NCI-H2107 (cell line): ENCODE measurements around the gene DTNA.

Experiments used
- DNase-seq: peaks from one replicate; lab custom pipeline; 2025; lab: John Stamatoyannopoulos, UW

DTNA gene

GRCh38 chr18:34807106-34807796 is 97.2 kb downstream of the DTNA start:
- DNase-seq, result no peak

GRCh38 chr18:34808389-34808788 is 98.3 kb downstream of the DTNA start:
- DNase-seq, result no peak

GRCh38 chr18:34809451-34810072 is 99.5 kb downstream of the DTNA start:
- DNase-seq, result no peak

- DNase-seq, result no peak
Measured at GRCh38 chr18:34816183-34816582, 106.1 kb downstream of the DTNA start.

- no peak for DNase-seq
Measured at GRCh38 chr18:34817636-34818035, 107.5 kb downstream of the DTNA start.

- no peak for DNase-seq
Measured at GRCh38 chr18:34818064-34818463, 108.0 kb downstream of the DTNA start.

- no peak for DNase-seq
Measured at GRCh38 chr18:34820360-34821065, 110.4 kb downstream of the DTNA start.

GRCh38 chr18:34821669-34822210 is 111.6 kb downstream of the DTNA start:
- DNase-seq, result no peak

- no peak for DNase-seq
Measured at GRCh38 chr18:34828093-34828492, 118.0 kb downstream of the DTNA start.

GRCh38 chr18:34834897-34835296 is 124.8 kb downstream of the DTNA start:
- no peak for DNase-seq

GRCh38 chr18:34835466-34835865 is 125.4 kb downstream of the DTNA start:
- no peak for DNase-seq

GRCh38 chr18:34837769-34838272 is 127.7 kb downstream of the DTNA start:
- DNase-seq, result no peak

- DNase-seq, result no peak
Measured at GRCh38 chr18:34838669-34839068, 128.6 kb downstream of the DTNA start.

- DNase-seq, result no peak
Measured at GRCh38 chr18:34840256-34840826, 130.2 kb downstream of the DTNA start.

GRCh38 chr18:34841891-34842290 is 131.8 kb downstream of the DTNA start:
- no peak for DNase-seq

- DNase-seq, result no peak
Measured at GRCh38 chr18:34844072-34844471, 134.0 kb downstream of the DTNA start.

- DNase-seq, result no peak
Measured at GRCh38 chr18:34844732-34845459, 134.8 kb downstream of the DTNA start.

- no peak for DNase-seq
Measured at GRCh38 chr18:34847408-34847807, 137.3 kb downstream of the DTNA start.

GRCh38 chr18:34848156-34848555 is 138.1 kb downstream of the DTNA start:
- DNase-seq, result no peak

- no peak for DNase-seq
Measured at GRCh38 chr18:34848695-34849094, 138.6 kb downstream of the DTNA start.

- no peak for DNase-seq
Measured at GRCh38 chr18:34857320-34857719, 147.2 kb downstream of the DTNA start.

GRCh38 chr18:34858188-34858587 is 148.1 kb downstream of the DTNA start:
- DNase-seq, result no peak
